Coronary artery (tissue), 2 donors: Measurements from ENCODE around the gene CD96.
A peak's percentile ranks its signal among the peaks of the same experiment; 100 is the strongest.
"Not testable (repeated sequence)": the region's sequence is repeated elsewhere in the genome, so short reads cannot be mapped to it uniquely, and the experiment has no call there.

Experiments
- DNase-seq: peaks from one replicate; pipeline ENCODE4 v3.0.0-alpha.2; 2017; ENCODE audit warnings: low spot score
- H3K27ac ChIP-seq, 2 donors: fragments of 200-600 bp; sonication (generic); one replicate each; pipeline ENCODE4 v1.5.1; 2016 to 2019
- H3K4me3 ChIP-seq: fragments of 200-600 bp; sonication (generic); 2 replicates; pipeline ENCODE4 v1.5.1; 2016; ENCODE audit warnings: mild to moderate bottlenecking, moderate library complexity
- CTCF ChIP-seq: fragments of 200-600 bp; sonication (generic); IDR thresholded peaks from one replicate; pipeline ENCODE4 v1.5.1; 2019; ENCODE audit warnings: antibody characterized with exemption

The CD96 gene

GRCh38 chr3:111539351-111540331 is 2.4 kb upstream of the CD96 start:
- H3K27ac ChIP-seq: no peak overlapping the region
- TF ChIP-seq CTCF: peak; percentile 12
- DNase-seq: no peak
- no peak overlapping the region for H3K4me3 ChIP-seq

- DNase-seq: no peak
- Histone ChIP-seq H3K4me3 (no peak overlapping the region), H3K27ac (no peak overlapping the region)
- no peak for TF ChIP-seq CTCF
Measured at GRCh38 chr3:111541391-111541790, 606 bp upstream of the CD96 start.

GRCh38 chr3:111542611-111543300 is 759 bp downstream of the CD96 start:
- Histone ChIP-seq H3K4me3 (no peak overlapping the region), H3K27ac (no peak overlapping the region)
- TF ChIP-seq CTCF: no peak
- no peak for DNase-seq

- no peak for DNase-seq
- no peak for TF ChIP-seq CTCF
- H3K27ac ChIP-seq: no peak overlapping the region
- H3K4me3 ChIP-seq: no peak overlapping the region
Measured at GRCh38 chr3:111545349-111545748, 3.4 kb downstream of the CD96 start.

GRCh38 chr3:111547631-111548030 is 5.6 kb downstream of the CD96 start:
- no peak overlapping the region for H3K4me3 ChIP-seq
- TF ChIP-seq CTCF: no peak
- no peak overlapping the region for H3K27ac ChIP-seq
- DNase-seq: no peak

- no peak overlapping the region for H3K27ac ChIP-seq
- no peak for TF ChIP-seq CTCF
- no peak overlapping the region for H3K4me3 ChIP-seq
Measured at GRCh38 chr3:111548092-111548491, 6.1 kb downstream of the CD96 start.

GRCh38 chr3:111548756-111549155 is 6.8 kb downstream of the CD96 start:
- H3K4me3 ChIP-seq: no peak overlapping the region
- TF ChIP-seq CTCF: no peak
- DNase-seq: no peak
- no peak overlapping the region for H3K27ac ChIP-seq

More at GRCh38 chr3:111548092-111548491, 6.1 kb downstream of the CD96 start:
- DNase-seq: no peak

- not testable (repeated sequence) for H3K4me3 ChIP-seq, DNase-seq, H3K27ac ChIP-seq
Measured at GRCh38 chr3:111561902-111562301, 19.9 kb downstream of the CD96 start.
